Thoracic aorta (tissue), 2 donors: ENCODE results near the gene MCFD2. TPM values are rescaled to one million over a fixed set of nuclear protein-coding genes. Genes with fewer than 3 reads are reported as not detected.
A peak's percentile ranks its signal among the peaks of the same experiment; 100 is the strongest.

Experiments used
- ATAC-seq: fragments of 150-250 bp; one replicate; pipeline ENCODE4 v1.8.0; 2017; ENCODE audit warnings: low read depth; ENCODE audit not compliant: insufficient number of reproducible peaks, low FRiP score
- DNase-seq: peaks from one replicate; pipeline ENCODE4 v3.0.0-alpha.2; 2020; ENCODE audit warnings: low spot score
- H3K27ac ChIP-seq, 2 donors: fragments of 200-600 bp; sonication (generic); 1 replicate in 1 of 2; 2 replicates in 1 of 2; pipeline ENCODE4 v1.5.1; 2016; ENCODE audit warnings: mild to moderate bottlenecking in 2 of 2, moderate library complexity in 2 of 2
- H3K27me3 ChIP-seq: fragments of 200-600 bp; sonication (generic); replicated peaks from 2 replicates; pipeline ENCODE4 v1.6.0; 2016; ENCODE audit warnings: mild to moderate bottlenecking; ENCODE audit not compliant: insufficient read depth
- H3K36me3 ChIP-seq: fragments of 200-600 bp; sonication (generic); one replicate; pipeline ENCODE4 v1.5.1; 2016
- H3K4me1 ChIP-seq, 2 donors: fragments of 200-600 bp; sonication (generic); 1 replicate in 1 of 2; 2 replicates in 1 of 2; pipeline versions ENCODE4 v1.5.1 to v1.6.0; 2016; ENCODE audit warnings: low read depth in 2 of 2, mild to moderate bottlenecking in 1 of 2; ENCODE audit not compliant: control insufficient read depth in 1 of 2
- H3K4me3 ChIP-seq: fragments of 200-600 bp; sonication (generic); 2 replicates; pipeline ENCODE4 v1.5.1; 2016; ENCODE audit warnings: mild to moderate bottlenecking
- H3K9me3 ChIP-seq: fragments of 200-600 bp; sonication (generic); 2 replicates; pipeline ENCODE4 v1.5.1; 2016
- total RNA-seq, 2 donors: library from RNA; depleted of rRNA; stranded (reverse); fragments of >200 nt; gene quantifications; one replicate each; pipeline versions ENCODE4 v1.1.0 to v1.2.3, GENCODE V29; 2016
- TF ChIP-seq, protein P1 (sequence below): fragments of 200-600 bp; sonication (generic); IDR thresholded peaks from one replicate; pipeline ENCODE4 v1.5.1; 2019; ENCODE audit warnings: antibody characterized with exemption

Gene MCFD2
- total RNA-seq, 2 donors from 2014 or later = 79.9 to 127 TPM

DNA sequence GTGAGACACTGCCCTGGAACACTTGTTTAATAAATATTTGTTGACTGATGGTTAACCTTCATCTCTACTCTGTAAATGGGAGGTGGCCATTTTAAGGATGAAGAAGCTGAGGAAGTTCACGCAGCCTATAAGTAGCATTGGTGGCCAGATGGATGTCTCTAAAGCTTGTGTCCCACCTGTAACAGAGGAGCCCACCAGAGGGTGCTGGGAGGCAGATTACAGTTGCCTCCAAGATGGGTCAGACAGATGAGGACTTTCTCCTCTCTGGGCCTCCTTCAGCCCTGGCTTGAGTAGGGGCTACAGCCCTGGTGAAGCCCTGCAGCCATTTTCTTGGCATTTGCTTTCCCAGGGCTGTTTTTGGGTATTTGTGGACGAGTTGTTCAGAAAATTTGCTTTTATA lies 45.0 kb upstream of the MCFD2 start:
- H3K36me3 ChIP-seq = peaks cover 28% of the 10 kb centered on the region
- TF ChIP-seq, protein P1, sequence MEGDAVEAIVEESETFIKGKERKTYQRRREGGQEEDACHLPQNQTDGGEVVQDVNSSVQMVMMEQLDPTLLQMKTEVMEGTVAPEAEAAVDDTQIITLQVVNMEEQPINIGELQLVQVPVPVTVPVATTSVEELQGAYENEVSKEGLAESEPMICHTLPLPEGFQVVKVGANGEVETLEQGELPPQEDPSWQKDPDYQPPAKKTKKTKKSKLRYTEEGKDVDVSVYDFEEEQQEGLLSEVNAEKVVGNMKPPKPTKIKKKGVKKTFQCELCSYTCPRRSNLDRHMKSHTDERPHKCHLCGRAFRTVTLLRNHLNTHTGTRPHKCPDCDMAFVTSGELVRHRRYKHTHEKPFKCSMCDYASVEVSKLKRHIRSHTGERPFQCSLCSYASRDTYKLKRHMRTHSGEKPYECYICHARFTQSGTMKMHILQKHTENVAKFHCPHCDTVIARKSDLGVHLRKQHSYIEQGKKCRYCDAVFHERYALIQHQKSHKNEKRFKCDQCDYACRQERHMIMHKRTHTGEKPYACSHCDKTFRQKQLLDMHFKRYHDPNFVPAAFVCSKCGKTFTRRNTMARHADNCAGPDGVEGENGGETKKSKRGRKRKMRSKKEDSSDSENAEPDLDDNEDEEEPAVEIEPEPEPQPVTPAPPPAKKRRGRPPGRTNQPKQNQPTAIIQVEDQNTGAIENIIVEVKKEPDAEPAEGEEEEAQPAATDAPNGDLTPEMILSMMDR = no peak
- H3K4me3 ChIP-seq = no peak overlapping the region
- DNase-seq (no peak), ATAC-seq (no peak)
- no peaks in the 10 kb centered on the region for H3K9me3 ChIP-seq
- H3K4me1 ChIP-seq = peaks cover 21 to 50% of the 10 kb centered on the region in 2 donors
- no peak overlapping the region for H3K27ac ChIP-seq
- no peaks in the 10 kb centered on the region for H3K27me3 ChIP-seq

DNA sequence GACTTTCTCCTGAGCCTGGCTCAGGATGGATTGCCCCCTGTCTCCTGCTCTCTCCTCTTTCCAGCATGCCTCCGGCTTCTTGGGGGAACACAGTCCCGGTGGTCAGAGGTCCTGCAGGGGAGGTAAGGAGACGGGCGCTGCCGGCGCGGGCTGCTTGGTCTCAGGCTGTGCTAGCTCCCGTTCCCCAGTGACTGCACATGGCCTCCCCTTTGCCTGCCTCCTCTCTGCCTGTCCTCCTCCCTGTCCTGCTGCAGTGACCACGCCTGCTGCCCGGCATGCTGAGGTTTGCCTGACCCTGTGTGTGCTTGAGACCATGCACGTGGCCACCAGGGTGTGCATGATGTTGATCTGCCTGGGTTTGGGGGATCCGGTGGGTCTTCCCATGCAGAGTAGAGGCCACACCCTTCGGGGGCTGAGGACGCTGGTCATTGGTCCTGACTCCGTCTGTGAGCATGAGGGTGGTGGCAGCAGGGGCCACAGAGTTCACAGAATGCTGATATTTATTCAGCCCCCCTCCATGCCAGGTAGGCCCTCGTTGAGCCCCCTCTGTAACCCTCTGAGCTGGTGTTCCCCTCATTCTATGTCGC lies 42.9 kb upstream of the MCFD2 start:
- no peaks in the 10 kb centered on the region for H3K27me3 ChIP-seq
- peaks cover 28% of the 10 kb centered on the region for H3K36me3 ChIP-seq
- H3K27ac ChIP-seq = no peak overlapping the region
- TF ChIP-seq, protein P1 = no peak
- H3K9me3 ChIP-seq = no peaks in the 10 kb centered on the region
- peaks cover 19 to 49% of the 10 kb centered on the region in 2 donors for H3K4me1 ChIP-seq
- no peak overlapping the region for H3K4me3 ChIP-seq
- ATAC-seq = no peak
- no peak for DNase-seq

DNA sequence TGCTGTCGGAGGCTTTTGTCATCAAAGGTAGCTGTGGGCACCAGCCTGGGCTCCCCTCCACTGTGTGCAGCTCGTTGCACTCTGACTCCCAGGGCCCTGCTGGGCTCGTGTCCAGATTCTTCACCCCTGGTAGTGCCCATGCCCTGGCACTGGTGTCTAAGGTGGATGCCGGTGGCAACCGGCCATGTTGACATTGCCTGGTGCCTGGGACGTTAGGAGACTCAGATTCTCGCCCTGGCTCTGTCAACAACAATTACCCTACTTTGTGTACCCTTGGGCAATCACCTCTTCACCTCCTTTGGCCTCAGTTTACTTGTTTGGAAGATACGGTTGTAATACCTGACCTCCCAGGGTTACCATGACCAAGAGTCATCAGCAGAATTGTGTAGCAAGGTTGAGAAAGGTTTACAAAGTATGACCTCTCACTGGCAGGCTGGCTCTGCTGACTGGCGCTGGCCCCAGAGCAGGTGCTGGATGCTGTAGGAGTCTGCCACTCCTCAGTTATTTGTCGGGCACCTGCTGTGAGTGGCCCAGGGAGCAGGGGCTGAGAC lies 41.5 kb upstream of the MCFD2 start:
- no peaks in the 10 kb centered on the region for H3K9me3 ChIP-seq
- no peak for DNase-seq
- H3K27ac ChIP-seq = no peak overlapping the region
- TF ChIP-seq, protein P1 = no peak
- peaks cover 32% of the 10 kb centered on the region for H3K36me3 ChIP-seq
- no peaks in the 10 kb centered on the region for H3K27me3 ChIP-seq
- no peak for ATAC-seq
- H3K4me1 ChIP-seq = peaks cover 16 to 37% of the 10 kb centered on the region in 2 donors
- no peak overlapping the region for H3K4me3 ChIP-seq

DNA sequence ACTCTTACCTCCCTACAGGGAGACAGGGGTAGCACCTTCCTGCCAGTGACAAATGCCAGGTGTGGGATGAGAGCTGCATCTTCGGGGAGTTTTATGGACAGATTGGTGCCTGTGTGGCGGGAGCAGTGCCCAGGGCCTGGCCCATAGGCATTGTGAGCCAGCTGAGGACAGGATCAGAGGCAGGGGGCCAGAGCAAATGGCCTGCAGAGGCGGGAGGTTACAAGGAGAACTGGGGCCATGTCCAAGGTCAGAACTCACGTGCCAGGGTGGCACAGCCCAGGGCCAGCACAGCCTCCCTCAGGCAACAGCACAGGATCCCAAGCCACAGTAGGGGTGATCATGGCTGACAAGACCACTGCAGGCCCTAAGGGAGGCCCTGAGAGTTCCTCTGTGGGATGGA lies 40.2 kb upstream of the MCFD2 start:
- Histone ChIP-seq H3K4me3 (no peak overlapping the region), H3K27me3 (no peaks in the 10 kb centered on the region), H3K27ac (peak overlapping the region; percentile 83 to 88), H3K9me3 (no peaks in the 10 kb centered on the region), H3K4me1 (peaks cover 16 to 37% of the 10 kb centered on the region in 2 donors), H3K36me3 (peaks cover 39% of the 10 kb centered on the region)
- ATAC-seq (no peak), DNase-seq (no peak)
- TF ChIP-seq, protein P1 = no peak

DNA sequence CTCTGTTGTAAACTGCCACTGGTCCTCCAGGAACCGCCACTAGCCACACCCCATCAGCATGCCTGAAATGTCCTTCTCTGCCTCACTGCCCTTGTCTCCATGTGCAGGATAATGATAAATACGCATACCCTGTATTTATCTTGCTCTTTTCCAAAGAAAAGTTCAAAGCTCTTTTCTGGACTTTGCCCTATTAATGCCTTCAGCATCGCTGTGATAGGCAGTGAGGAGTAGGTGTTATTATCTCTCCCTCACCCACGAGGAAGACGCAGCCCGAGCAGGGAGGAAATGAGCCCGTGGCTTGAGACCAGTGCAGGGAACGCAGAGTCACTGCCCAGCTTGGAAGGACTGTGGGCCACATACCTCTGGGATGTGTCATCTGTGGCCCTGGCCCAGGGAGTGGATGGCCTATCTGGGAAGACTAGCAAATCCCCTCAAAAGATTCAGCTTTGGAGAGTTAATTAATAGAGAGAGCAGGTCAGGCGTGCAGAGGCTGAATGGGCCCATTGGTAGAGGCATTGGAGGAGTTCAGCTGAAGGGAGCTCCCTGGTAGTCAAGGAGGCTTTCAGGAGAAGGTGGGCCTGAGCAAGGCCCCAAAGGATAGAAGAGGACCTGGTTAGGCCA lies 39.5 kb upstream of the MCFD2 start:
- peak; percentile 81 for ATAC-seq
- Histone ChIP-seq H3K27me3 (no peaks in the 10 kb centered on the region), H3K36me3 (peaks cover 44% of the 10 kb centered on the region), H3K4me1 (peaks cover 16 to 43% of the 10 kb centered on the region in 2 donors), H3K9me3 (no peaks in the 10 kb centered on the region), H3K27ac (peak overlapping the region; percentile 83 to 88), H3K4me3 (peak overlapping the region; percentile 42)
- TF ChIP-seq, protein P1 = no peak
- DNase-seq = peak; percentile 66
